ENCODE data around the gene JMJD4. TPM values are rescaled to one million over a fixed set of nuclear protein-coding genes. Genes with fewer than 3 reads are reported as not detected.

JMJD4 gene
- total and polyA plus RNA-seq, 2 donors, result 14.4 to 17.8 TPM

Other genes starting within 250 kb of the JMJD4 start
- gene ZNF678, start 171.7 kb downstream of the JMJD4 start, total RNA-seq, result 11.6 TPM
- 2.3 TPM for gene ZNF678, start 171.7 kb downstream of the JMJD4 start, polyA plus RNA-seq
- gene SNAP47, start 133 bp upstream of the JMJD4 start, total RNA-seq, result 27.2 TPM
- 17.3 TPM for gene SNAP47, start 133 bp upstream of the JMJD4 start, polyA plus RNA-seq
- not detected for gene PRSS38, start 80.4 kb upstream of the JMJD4 start, total RNA-seq
- not detected for gene PRSS38, start 80.4 kb upstream of the JMJD4 start, polyA plus RNA-seq
- 0.24 TPM for gene WNT9A, start 212.6 kb upstream of the JMJD4 start, total RNA-seq
- gene WNT9A, start 212.6 kb upstream of the JMJD4 start, polyA plus RNA-seq, result 2.9 TPM